Pancreas (tissue), 10 donors: ENCODE measurements around the gene TEX9. TPM values are rescaled to one million over a fixed set of nuclear protein-coding genes. Genes with fewer than 3 reads are reported as not detected.

Source experiments
- ATAC-seq, 4 donors: fragments of 200-7000 bp; cut with Tn5 transposase; one replicate each; pipeline versions ENCODE4 v1.8.0 to v1.9.1; 2020; ENCODE audit warnings: mild to moderate bottlenecking in 4 of 4, moderate library complexity in 4 of 4
- DNase-seq, 6 donors: peaks; one replicate each; pipeline ENCODE4 v3.0.0-alpha.2; 2020
- FAIRE-seq: peaks from 2 replicates; lab custom pipeline; 2012; peaks lifted over from hg19 to GRCh38; lab: Jason Lieb, UNC
- H3K27ac ChIP-seq, 4 donors: fragments of 200-600 bp; sonication (generic); 1 replicate in 3 of 4; 2 replicates in 1 of 4; pipeline versions ENCODE4 v1.5.0 to v1.8.0; 2020
- H3K27me3 ChIP-seq, 4 donors: fragments of 200-600 bp; one replicate each; pipeline ENCODE4 v1.8.0; 2021
- H3K36me3 ChIP-seq, 3 donors: fragments of 200-600 bp; sonication (generic) in 1 of 3; one replicate each; pipeline versions ENCODE4 v1.5.0 to v1.8.0; 2020 to 2021
- H3K4me1 ChIP-seq, 3 donors: fragments of 200-600 bp; one replicate each; pipeline ENCODE4 v1.8.0; 2021
- H3K4me3 ChIP-seq, 4 donors: fragments of 200-600 bp; sonication (generic) in 2 of 4; one replicate each; pipeline versions ENCODE4 v1.5.0 to v1.8.0; 2020 to 2021
- H3K9me3 ChIP-seq, 4 donors: fragments of 200-600 bp; one replicate each; pipeline ENCODE4 v1.8.0; 2021
- WGBS, 2 donors: extraction: QIAGEN DNeasy Blood & Tissue Kit; methylation state at CpG; one replicate each; pipeline ENCODE4 v1.1.7; 2013; 5-methylcytosine and 5-hydroxymethylcytosine counted together
- intact Hi-C, 3 donors: fragments of 100-400 bp; cut with DNase I; formaldehyde crosslinking; loops; one replicate each; pipeline versions ENCODE4 v1.11.1 to v1.14.2; 2022
- polyA plus RNA-seq, 2 donors: library from polyadenylated mRNA; stranded (reverse); fragments of 200-250 nt; gene quantifications; one replicate each; pipeline ENCODE4 v1.2.3, GENCODE V29; 2013
- total RNA-seq, 6 donors: library from RNA; stranded (reverse); fragmentation: NEBNext Ultra II Directional in 4 of 6; extraction: Animal tissue kit (Norgen Biotek cat#: 25700) in 4 of 6; gene quantifications; one replicate each; pipeline versions ENCODE4 v1.2.1 to v1.2.4, GENCODE V29; 2021 to 2023
- TF ChIP-seq, protein P1 (sequence below), 4 donors: fragments of 200-600 bp; sonication (generic) in 3 of 4; IDR thresholded peaks; one replicate each; pipeline versions ENCODE4 v1.5.0 to v1.8.0; 2021; ENCODE audit warnings: antibody characterized with exemption in 4 of 4
- donor health status: healthy with polysubstance abuse.
- donor health status: DM: no; HTN: no; CAD: no; lungs with moderate emphysema.
- donor health status: DM: no; HTN: no; CAD: no.
- donor health status: control.
- donor health status: control.
- donor health status: Bipolar disorder and iron deficiency.
- donor health status: DM: yes; HTN: yes; CAD: no.
- donor health status: DM: no; HTN: no; CAD: no.
- donor health status: DM: no; HTN: no; CAD: no.
- donor health status: DM: yes; HTN: yes; CAD: no.

The TEX9 gene
- total and polyA plus RNA-seq, 8 donors, result 1.6 to 9.3 (median 4.7) TPM

DNA sequence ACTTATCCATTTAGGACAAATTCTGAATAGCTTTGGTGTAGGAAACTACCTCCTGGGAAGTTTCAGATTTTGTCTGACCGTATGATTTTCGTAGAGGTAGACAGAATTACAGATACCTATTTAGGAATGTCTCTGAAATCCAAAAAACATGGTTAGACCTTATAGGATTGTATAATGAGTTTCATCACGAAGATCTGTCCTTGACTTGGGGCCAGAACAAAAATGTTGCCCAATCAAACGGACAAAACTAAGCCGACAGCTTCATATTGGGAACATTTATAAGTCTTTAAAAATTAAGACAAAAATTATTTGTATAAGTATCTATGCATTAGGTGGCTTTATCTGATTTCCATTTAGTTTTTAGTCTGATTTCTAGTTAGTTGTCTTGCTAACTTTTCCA is 67.1 kb downstream of the TEX9 start:
- ATAC-seq (no peak), FAIRE-seq (no peak), DNase-seq (no peak)
- Histone ChIP-seq H3K4me3 (no peak overlapping the region), H3K27ac (no peak overlapping the region), H3K27me3 (no peaks in the 10 kb centered on the region), H3K4me1 (no peaks in the 10 kb centered on the region), H3K36me3 (peaks cover 0 to 12% (median 0%) of the 10 kb centered on the region in 3 donors), H3K9me3 (no peaks in the 10 kb centered on the region)
- 72 to 80% methylated on average over 5 of the region's 5 CpGs for WGBS, 2 donors
- TF ChIP-seq, protein P1, sequence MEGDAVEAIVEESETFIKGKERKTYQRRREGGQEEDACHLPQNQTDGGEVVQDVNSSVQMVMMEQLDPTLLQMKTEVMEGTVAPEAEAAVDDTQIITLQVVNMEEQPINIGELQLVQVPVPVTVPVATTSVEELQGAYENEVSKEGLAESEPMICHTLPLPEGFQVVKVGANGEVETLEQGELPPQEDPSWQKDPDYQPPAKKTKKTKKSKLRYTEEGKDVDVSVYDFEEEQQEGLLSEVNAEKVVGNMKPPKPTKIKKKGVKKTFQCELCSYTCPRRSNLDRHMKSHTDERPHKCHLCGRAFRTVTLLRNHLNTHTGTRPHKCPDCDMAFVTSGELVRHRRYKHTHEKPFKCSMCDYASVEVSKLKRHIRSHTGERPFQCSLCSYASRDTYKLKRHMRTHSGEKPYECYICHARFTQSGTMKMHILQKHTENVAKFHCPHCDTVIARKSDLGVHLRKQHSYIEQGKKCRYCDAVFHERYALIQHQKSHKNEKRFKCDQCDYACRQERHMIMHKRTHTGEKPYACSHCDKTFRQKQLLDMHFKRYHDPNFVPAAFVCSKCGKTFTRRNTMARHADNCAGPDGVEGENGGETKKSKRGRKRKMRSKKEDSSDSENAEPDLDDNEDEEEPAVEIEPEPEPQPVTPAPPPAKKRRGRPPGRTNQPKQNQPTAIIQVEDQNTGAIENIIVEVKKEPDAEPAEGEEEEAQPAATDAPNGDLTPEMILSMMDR (IDR thresholded peaks at IDR 0.05), result no peak
- intact Hi-C loops, result no loop called here

DNA sequence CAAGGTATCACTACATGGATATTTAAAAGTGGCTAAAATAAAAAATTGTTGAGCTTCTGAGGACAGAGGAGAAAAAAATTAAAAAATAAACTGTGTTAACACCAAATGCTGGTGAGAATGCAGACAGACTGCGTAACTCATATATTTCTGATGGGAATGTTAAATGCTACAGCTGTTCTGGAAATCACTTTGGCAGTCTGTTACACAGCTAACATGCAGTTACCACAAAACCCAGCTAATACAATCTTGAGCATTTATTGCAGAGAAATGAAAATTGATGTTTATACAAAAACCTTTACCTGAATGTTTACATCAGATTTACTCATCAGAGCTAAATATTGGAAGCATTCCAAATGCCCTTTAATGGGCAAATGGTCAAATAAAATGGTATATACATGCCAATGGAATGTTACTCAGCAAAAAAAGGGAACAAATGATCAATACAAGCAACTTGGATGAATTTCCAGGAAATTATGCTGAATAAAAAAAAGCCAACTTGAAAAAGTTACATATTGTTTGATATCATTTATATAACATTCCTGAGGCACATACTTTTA is 75.1 kb downstream of the TEX9 start:
- H3K4me1 ChIP-seq, result no peaks in the 10 kb centered on the region
- no peak for ATAC-seq
- no peak for FAIRE-seq

DNA sequence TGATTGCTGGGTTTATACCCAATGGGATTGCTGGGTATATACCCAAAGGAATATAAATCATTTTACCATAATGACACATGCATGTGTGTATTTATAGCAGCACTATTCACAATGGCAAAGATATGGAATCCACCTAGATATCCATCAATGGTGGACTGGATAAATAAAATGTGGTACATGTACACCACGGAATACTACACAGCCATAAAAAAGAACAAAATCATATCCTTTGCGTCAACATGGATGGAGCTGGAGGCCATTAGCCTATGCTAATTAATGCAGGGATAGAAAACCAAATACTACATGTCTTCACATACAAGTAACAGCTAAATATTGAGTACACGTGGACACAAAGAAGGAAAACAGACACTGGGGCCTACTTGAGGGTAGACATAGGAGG is 77.1 kb downstream of the TEX9 start:
- intact Hi-C loops, result no loop called here
- 99 to 100% methylated on average over 3 of the region's 3 CpGs for WGBS, 2 donors

More for the DNA sequence above, 75.1 kb downstream of the TEX9 start:
- WGBS, 2 donors, result 94 to 99% methylated on average over 1 of the region's 1 CpG
- H3K27me3 ChIP-seq, result no peaks in the 10 kb centered on the region
- TF ChIP-seq, protein P1 (IDR thresholded peaks at IDR 0.05), result no peak
- no peaks in the 10 kb centered on the region for H3K9me3 ChIP-seq
- no peaks in the 10 kb centered on the region for H3K36me3 ChIP-seq
- no peak overlapping the region for H3K27ac ChIP-seq
- intact Hi-C loops, result no loop called here
- no peak overlapping the region for H3K4me3 ChIP-seq
- DNase-seq, result no peak

DNA sequence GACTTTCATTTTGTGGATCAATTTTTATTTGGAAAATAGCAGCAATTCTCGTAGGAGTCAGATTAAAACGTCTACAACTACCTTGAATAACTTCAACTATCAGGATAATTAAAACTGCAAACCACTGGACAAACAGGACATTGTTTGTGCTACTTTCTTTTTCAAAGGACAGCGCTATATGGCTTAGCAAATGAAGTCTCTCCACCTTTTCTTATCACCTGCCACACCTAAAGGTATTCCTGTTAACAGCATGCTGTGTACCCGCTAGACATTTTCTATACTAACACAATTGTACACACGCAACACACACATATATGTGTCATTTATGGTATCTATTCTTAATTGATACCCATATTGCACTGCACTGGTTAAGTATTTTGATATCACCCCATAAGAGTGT is 80.5 kb downstream of the TEX9 start:
- H3K27ac ChIP-seq, result no peak overlapping the region
- no peak for ATAC-seq
- WGBS, 2 donors, result 86 to 88% methylated on average over 5 of the region's 5 CpGs
- H3K4me1 ChIP-seq, result no peaks in the 10 kb centered on the region
- no peaks in the 10 kb centered on the region for H3K9me3 ChIP-seq
- no peaks in the 10 kb centered on the region for H3K36me3 ChIP-seq
- H3K27me3 ChIP-seq, result no peaks in the 10 kb centered on the region
- no peak for FAIRE-seq
- intact Hi-C loops, result no loop called here
- TF ChIP-seq, protein P1 (IDR thresholded peaks at IDR 0.05), result no peak
- H3K4me3 ChIP-seq, result no peak overlapping the region
- DNase-seq, result no peak

More for the DNA sequence above, 77.1 kb downstream of the TEX9 start:
- ATAC-seq (no peak), FAIRE-seq (no peak), DNase-seq (no peak)
- Histone ChIP-seq H3K4me3 (no peak overlapping the region), H3K9me3 (no peaks in the 10 kb centered on the region), H3K27me3 (no peaks in the 10 kb centered on the region), H3K36me3 (no peaks in the 10 kb centered on the region), H3K4me1 (no peaks in the 10 kb centered on the region), H3K27ac (no peak overlapping the region)
- TF ChIP-seq, protein P1 (IDR thresholded peaks at IDR 0.05), result no peak

DNA sequence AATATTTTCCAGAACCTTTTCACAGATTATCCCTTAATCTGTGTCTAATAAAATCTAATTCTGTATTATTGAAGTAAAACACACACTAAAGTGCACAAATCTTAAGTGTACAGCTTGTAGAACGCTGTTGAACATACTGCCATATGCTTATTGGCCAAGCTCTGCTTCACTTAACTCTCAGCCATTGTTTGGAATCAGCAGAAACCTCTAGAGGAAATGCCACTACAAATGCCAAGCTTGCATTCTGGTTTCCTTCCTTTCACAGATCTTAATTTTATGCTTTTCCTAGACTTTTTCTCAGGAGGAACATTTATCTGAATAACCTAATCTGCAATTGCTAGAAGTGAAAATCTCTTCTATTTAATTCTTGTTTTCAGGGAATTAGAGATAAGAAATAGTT is 89.6 kb downstream of the TEX9 start:
- intact Hi-C loops, result no loop called here
- DNase-seq, result no peak

More for the DNA sequence above, 89.6 kb downstream of the TEX9 start:
- FAIRE-seq, result no peak
- Histone ChIP-seq H3K4me1 (no peaks in the 10 kb centered on the region), H3K27me3 (no peaks in the 10 kb centered on the region), H3K9me3 (no peaks in the 10 kb centered on the region), H3K4me3 (no peak overlapping the region), H3K27ac (no peak overlapping the region), H3K36me3 (no peaks in the 10 kb centered on the region)
- no peak for ATAC-seq
- TF ChIP-seq, protein P1 (IDR thresholded peaks at IDR 0.05), result no peak
- 83 to 86% methylated on average over 1 of the region's 1 CpG for WGBS, 2 donors
